VCaP (cell line): ENCODE results near the gene DIP2C.

Source experiments
- H3K27ac ChIP-seq: fragments of 450-650 bp; 2 replicates; pipeline ENCODE4 v1.5.1; 2017
- CTCF ChIP-seq: fragments of 450-650 bp; conservative IDR thresholded peaks from 2 replicates; pipeline ENCODE4 v1.5.1; 2017; ENCODE audit warnings: mild to moderate bottlenecking, moderate library complexity

The DIP2C gene

DNA sequence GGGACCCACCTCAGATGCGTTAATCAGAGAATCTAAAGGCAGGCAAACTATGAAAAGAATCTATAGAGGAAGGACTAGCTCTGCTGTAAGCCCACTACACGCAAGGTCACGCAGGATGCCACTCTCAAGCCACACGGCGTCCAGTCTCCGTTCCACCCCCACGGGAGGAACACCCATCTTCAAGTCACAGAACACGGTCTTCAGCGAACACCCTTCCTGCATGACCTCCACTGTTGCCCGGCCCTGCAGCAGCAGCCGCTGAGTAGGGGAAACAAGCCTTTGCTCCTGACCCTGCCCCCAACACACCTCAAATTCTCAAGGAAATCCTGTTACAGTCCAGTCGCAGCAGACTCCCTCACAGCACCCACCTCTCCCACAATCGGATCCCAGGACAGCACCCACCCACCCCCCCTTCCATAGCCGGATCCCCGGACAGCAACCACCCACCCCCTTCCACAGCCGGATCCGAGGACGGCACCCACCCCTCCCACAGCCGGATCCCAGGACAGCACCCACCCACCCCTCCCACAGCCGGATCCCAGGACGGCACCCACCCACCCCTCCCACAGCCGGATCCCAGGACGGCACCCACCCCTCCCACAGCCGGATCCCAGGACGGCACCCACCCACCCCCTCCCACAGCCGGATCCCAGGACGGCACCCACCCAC lies 133.7 kb downstream of the DIP2C start:
- H3K27ac ChIP-seq: no peak overlapping the region
- TF ChIP-seq CTCF: no peak

DNA sequence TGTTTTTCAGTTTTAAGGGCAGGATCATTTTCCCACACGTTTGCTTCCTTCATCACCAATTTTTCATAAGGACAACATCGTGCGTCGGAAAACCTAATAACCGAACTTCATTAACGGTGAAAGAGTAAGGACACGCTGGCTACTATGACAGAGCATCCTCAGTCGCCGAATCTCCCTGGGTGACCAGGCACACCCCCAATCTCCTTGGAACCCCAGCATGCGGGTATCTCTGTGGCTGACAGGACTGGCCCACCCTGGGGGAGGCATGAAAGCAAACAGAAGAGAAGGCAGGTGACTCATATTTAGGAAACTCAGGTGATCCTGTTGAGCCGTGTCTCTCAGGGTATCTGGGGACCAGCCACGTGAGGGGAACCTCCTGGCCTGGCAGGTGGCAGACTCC lies 134.2 kb downstream of the DIP2C start:
- no peak for TF ChIP-seq CTCF
- H3K27ac ChIP-seq: no peak overlapping the region

- peak overlapping the region; percentile 6; the same call in 1 of the 2 replicates for H3K27ac ChIP-seq
- TF ChIP-seq CTCF: no peak
Measured at GRCh38 chr10:554182-554848, 135.2 kb downstream of the DIP2C start.

GRCh38 chr10:553233-553632 lies 136.2 kb downstream of the DIP2C start:
- peak overlapping the region; percentile 100 for H3K27ac ChIP-seq

DNA sequence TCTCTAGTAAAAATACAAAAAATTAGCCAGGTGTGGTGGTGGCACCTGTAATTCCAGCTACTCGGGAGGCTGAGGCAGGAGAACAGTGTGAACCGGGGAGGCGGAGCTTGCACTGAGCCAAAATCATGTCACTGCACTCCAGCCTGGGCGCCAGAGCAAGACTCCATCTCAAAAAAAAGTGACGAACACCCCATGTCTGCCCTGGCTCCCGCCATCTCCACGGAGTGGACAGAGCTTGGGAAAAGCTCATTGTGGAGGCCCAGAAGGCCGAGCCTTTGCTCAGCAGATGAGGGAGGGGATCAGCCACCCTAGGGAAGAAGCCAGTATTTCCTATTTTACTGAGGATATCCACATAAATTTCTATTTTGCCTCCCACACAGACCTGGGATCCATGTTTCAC lies 136.8 kb downstream of the DIP2C start:
- H3K27ac ChIP-seq: peak overlapping the region; percentile 100
- TF ChIP-seq CTCF: no peak

More at GRCh38 chr10:553233-553632, 136.2 kb downstream of the DIP2C start:
- TF ChIP-seq CTCF: no peak

- H3K27ac ChIP-seq: peak overlapping the region; percentile 100; the same call in 1 of the 2 replicates
- no peak for TF ChIP-seq CTCF
Measured at GRCh38 chr10:551373-552252, 137.9 kb downstream of the DIP2C start.
